NT2/D1 (cell line): ENCODE measurements around the gene NRL.

Experiments
- YY1 ChIP-seq: IDR thresholded peaks from 2 replicates; pipeline ENCODE4 v1.6.1; 2011; ENCODE audit not compliant: insufficient read length, insufficient read depth
- ZNF274 ChIP-seq: IDR thresholded peaks from 2 replicates; pipeline ENCODE4 v1.6.1; 2011; ENCODE audit warnings: mild to moderate bottlenecking, low read depth, low read length

- TF ChIP-seq YY1 (no peak), ZNF274 (no peak)
Measured at GRCh38 chr14:24132976-24133375, 18.2 kb upstream of the NRL start.
